ENCODE results near the gene TMPRSS11E. TPM values are rescaled to one million over a fixed set of nuclear protein-coding genes. Genes with fewer than 3 reads are reported as not detected.
"Not testable (repeated sequence)": the region's sequence is repeated elsewhere in the genome, so short reads cannot be mapped to it uniquely, and the experiment has no call there.

The TMPRSS11E gene
- not detected in 2 replicates for total RNA-seq (2014; rRNA removed; shearing (Covaris generic))

DNA sequence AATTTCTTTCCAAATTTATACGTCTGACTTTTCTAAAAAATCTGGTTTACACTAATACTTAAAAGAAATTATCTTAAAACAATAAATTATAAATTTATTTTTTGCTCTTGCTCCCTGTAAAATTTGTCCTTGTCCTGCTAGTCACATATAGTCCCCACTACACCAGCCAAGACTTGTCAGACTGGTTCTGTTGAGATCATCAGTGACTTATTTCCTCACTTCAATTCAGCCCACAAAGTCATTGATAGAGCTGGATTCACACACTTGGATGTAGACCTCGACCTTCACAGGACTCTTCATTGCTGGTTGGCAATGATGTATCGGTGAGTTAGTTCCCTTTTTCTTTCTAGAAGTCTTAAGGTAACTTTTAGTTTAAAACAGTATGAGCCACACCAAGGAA lies at the start of gene TMPRSS11E:
Gene TMPRSS11E (plus strand): TSS at position 263 of the 400 bp plus-strand sequence. CDS start 50 bp downstream, at position 313.
- DNase-seq (ENCODE audit: low spot score): no peak

DNA sequence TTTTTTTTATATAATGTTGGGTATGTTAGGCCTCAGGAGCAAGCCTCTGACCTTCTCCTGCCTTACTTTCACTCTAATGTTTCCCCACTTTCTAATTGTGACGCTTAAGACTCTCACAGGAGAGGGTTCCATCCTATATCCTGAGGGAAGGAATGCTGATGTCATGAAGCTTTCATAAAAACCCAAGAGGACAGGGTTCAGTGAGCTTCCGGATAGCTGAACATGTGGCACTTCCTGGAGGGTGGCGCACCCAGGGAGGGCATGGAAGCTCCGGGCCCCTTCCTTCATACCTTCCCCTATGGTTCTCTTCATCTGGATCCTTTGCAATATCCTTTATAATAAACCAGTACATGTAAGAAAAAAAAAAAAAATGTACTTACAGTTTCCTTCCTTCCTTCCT lies 48.0 kb upstream of the TMPRSS11E start:
- in situ Hi-C loops (cut with HindIII; ENCODE audit: low sequenced_read_pairs): no loop called here

More for the DNA sequence above, at the start of gene TMPRSS11E:
- in situ Hi-C loops (cut with HindIII; ENCODE audit: low sequenced_read_pairs): no loop called here

GRCh38 chr4:68401231-68401630 lies 46.0 kb upstream of the TMPRSS11E start:
- in situ Hi-C loops (cut with HindIII; ENCODE audit: low sequenced_read_pairs): no loop called here
- DNase-seq (ENCODE audit: low spot score): no peak

More for the DNA sequence above, 48.0 kb upstream of the TMPRSS11E start:
- DNase-seq (ENCODE audit: low spot score): no peak

GRCh38 chr4:68404153-68404552 lies 43.1 kb upstream of the TMPRSS11E start:
- in situ Hi-C loops (cut with HindIII; ENCODE audit: low sequenced_read_pairs): no loop called here
- no peak for DNase-seq (ENCODE audit: low spot score)

GRCh38 chr4:68405718-68406478 lies 41.4 kb upstream of the TMPRSS11E start:
- DNase-seq (ENCODE audit: low spot score): not testable (repeated sequence)

GRCh38 chr4:68406479-68406859 lies 40.8 kb upstream of the TMPRSS11E start:
- in situ Hi-C loops (cut with HindIII; ENCODE audit: low sequenced_read_pairs): no loop called here
- DNase-seq (ENCODE audit: low spot score): no peak

More at GRCh38 chr4:68405718-68406478, 41.4 kb upstream of the TMPRSS11E start:
- in situ Hi-C loops (cut with HindIII; ENCODE audit: low sequenced_read_pairs): not testable (repeated sequence)

DNA sequence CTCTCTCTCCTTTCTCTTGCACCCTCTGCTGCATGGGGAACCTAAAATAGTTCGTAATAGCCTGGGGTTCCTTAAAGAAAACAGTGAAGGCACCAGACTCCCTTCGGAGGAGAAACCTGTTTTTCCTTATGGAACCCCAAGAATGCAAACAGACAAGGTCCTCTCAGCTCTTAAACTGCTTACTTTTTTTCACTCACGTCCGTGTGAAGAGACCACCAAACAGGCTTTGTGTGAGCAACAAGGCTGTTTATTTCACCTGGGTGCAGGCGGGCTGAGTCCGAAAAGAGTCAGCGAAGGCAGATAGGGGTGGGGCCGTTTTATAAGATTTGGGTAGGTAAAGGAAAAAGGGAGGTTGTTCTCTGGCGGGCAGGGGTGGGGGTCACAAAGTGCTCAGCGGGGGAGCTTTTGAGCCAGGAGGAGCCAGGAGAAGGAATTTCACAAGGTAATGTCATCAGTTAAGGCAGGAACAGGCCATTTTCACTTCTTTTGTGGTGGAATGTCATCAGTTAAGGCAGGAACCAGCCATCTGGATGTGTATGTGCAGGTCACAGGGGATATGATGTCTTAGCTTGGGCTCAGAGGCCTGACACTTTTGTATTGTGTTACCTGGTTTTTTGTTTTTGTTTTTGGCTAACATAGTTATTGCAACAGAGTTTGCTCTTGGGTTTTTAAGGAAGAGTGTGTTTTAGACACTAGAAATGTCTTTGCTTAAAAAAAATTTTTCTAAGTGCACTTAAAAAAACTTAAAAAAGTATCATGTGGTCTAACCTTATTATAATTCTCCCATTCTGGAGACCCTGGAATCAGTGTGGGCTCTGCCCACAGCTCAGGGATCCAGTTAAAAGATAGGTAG lies 40.0 kb upstream of the TMPRSS11E start:
- DNase-seq (ENCODE audit: low spot score); in situ Hi-C loops (cut with HindIII; ENCODE audit: low sequenced_read_pairs): not testable (repeated sequence)

DNA sequence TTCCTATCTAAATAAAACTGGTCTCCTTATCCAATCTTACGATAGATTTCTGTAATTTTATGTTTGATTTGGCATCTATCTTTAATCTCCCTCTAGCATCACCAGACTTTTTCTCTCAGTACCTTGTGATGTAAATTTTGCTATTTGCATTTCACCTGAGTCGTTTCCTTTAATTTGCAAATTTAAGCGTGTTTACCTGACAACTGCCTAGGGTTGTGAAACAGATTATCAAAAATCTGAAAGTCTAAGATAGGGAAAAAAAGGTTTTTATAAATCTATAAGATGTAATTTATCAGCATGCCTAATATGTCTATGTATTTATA lies 39.4 kb upstream of the TMPRSS11E start:
- in situ Hi-C loops (cut with HindIII; ENCODE audit: low sequenced_read_pairs): no loop called here
- DNase-seq (ENCODE audit: low spot score): no peak

DNA sequence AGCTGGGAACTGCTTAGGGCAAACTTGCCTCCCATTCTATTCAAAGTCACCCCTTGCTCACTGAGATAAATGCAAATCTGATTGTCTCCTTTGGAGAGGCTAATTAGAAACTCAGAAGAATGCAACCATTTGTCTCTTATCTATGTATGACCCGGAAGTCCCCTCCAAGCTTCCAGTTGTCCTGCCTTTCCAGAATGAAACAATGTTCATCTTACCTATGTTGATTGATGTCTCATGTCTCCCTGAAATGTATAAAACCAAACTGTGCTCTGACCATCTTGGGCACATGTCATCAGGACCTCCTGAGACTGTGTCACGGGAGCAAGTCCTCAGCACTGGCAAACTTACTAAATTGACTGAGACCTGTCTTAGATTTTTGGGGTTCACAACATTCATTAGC lies 37.1 kb upstream of the TMPRSS11E start:
- in situ Hi-C loops (cut with HindIII; ENCODE audit: low sequenced_read_pairs): no loop called here
- DNase-seq (ENCODE audit: low spot score): no peak

DNA sequence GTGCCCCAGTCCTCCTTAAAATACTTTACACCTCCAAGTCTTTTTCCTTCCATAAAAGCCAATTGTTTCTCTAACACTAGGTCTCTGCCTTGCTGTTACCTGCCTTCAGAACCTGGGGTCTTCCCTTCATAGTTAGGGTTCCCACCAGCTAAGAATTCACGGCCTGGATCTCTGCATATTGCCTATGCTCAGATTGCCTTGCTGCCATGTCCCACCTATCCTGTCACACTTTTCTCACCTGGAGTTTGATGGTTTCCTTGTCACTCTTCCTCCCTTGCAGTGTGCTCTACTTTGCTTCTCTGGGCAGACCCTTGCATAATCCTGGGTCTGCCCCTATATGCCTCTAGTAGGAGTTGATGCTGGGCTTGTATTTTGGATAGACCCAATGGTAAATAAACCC lies 36.6 kb upstream of the TMPRSS11E start:
- in situ Hi-C loops (cut with HindIII; ENCODE audit: low sequenced_read_pairs): no loop called here
- no peak for DNase-seq (ENCODE audit: low spot score)

GRCh38 chr4:68412031-68412430 lies 35.2 kb upstream of the TMPRSS11E start:
- in situ Hi-C loops (cut with HindIII; ENCODE audit: low sequenced_read_pairs): not testable (repeated sequence)

GRCh38 chr4:68416591-68416990 lies 30.7 kb upstream of the TMPRSS11E start:
- DNase-seq (ENCODE audit: low spot score): no peak
- in situ Hi-C loops (cut with HindIII; ENCODE audit: low sequenced_read_pairs): no loop called here

More at GRCh38 chr4:68412031-68412430, 35.2 kb upstream of the TMPRSS11E start:
- DNase-seq (ENCODE audit: low spot score): not testable (repeated sequence)

GRCh38 chr4:68426516-68426915 lies 20.7 kb upstream of the TMPRSS11E start:
- in situ Hi-C loops (cut with HindIII; ENCODE audit: low sequenced_read_pairs): no loop called here
- no peak for DNase-seq (ENCODE audit: low spot score)

- no peak for DNase-seq (ENCODE audit: low spot score)
- in situ Hi-C loops (cut with HindIII; ENCODE audit: low sequenced_read_pairs): no loop called here
Measured at GRCh38 chr4:68430337-68430736, 16.9 kb upstream of the TMPRSS11E start.

- no peak for DNase-seq (ENCODE audit: low spot score)
- in situ Hi-C loops (cut with HindIII; ENCODE audit: low sequenced_read_pairs): no loop called here
Measured at GRCh38 chr4:68432320-68432719, 14.9 kb upstream of the TMPRSS11E start.

DNA sequence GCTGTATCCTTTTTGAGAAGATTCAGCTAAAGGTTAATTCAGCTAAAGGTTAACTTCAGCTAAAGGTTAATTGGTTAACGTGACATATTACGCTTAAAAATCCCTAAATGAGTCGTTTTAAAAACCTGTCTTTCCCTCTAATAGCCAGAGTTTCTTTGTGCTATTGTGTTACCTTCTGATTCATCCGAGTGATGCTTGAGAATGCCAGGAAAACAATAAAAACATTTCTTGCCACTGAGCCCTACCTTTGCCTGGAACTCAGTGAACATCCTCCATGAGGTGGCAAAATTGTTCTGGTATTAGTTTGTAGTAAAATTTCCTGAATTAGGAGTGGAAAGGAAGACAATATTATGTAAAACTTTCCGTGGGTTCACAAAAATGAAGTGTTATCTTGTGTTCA lies 13.7 kb upstream of the TMPRSS11E start:
- in situ Hi-C loops (cut with HindIII; ENCODE audit: low sequenced_read_pairs): no loop called here
- no peak for DNase-seq (ENCODE audit: low spot score)

- in situ Hi-C loops (cut with HindIII; ENCODE audit: low sequenced_read_pairs): no loop called here
- DNase-seq (ENCODE audit: low spot score): no peak
Measured at GRCh38 chr4:68434277-68434676, 13.0 kb upstream of the TMPRSS11E start.

- in situ Hi-C loops (cut with HindIII; ENCODE audit: low sequenced_read_pairs): no loop called here
- no peak for DNase-seq (ENCODE audit: low spot score)
Measured at GRCh38 chr4:68434836-68435235, 12.4 kb upstream of the TMPRSS11E start.

- DNase-seq (ENCODE audit: low spot score): no peak
- in situ Hi-C loops (cut with HindIII; ENCODE audit: low sequenced_read_pairs): no loop called here
Measured at GRCh38 chr4:68445111-68445510, 2.2 kb upstream of the TMPRSS11E start.
